Measurements from ENCODE around the gene BRINP3.

- TF ChIP-seq CTCF (IDR thresholded peaks at IDR 0.05; ENCODE audit: low read length) (no peak), EZH2 (IDR thresholded peaks at IDR 0.05; ENCODE audit: borderline replicate concordance, low read length) (no peak)
Measured at GRCh38 chr1:190250368-190250767, 227.3 kb downstream of the BRINP3 start.
